Stimulated activated CD4-positive, alpha-beta T cell treated with anti-CD3 and anti-CD28 coated beads, Interleukin-15, amount 100 ng/mL, for 24 hours (primary cell): ENCODE measurements around the gene GCNA.
"Not testable (repeated sequence)": the region's sequence is repeated elsewhere in the genome, so short reads cannot be mapped to it uniquely, and the experiment has no call there.

Experiments used
- DNase-seq: peaks from one replicate; pipeline ENCODE4 v3.0.0-alpha.2; 2020

The GCNA gene

GRCh38 chrX:71617742-71618141, 39.5 kb downstream of the GCNA start:
- no peak for DNase-seq

- peak; percentile 84 for DNase-seq
These were observed 40.1 kb downstream of the GCNA start, which contains the start of gene CXCR3 for GRCh38 chrX:71618303-71618721. Gene CXCR3 (minus strand): TSS chrX:71618511. CDS start chrX:71618449, 62 bp downstream.

DNA sequence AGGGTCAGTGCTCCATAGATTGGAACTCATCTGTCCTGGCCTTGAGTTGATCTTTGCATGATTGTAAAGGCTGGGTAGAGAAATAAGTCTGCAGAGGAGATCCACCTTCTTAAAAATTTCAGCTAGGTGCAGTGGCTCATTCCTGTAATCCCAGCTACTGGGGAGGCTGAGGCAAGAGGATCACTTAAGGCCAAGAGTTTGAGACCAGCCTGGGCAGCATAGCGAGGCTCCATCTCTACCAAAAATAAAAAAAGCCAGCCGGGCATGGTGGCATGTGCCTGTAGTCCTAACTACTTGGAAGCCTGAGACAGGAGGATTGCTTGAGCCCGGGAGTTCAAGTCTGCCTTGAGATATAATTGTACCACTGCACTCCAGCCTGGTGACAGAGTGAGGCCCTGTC, 40.5 kb downstream of the GCNA start:
- no peak for DNase-seq

DNA sequence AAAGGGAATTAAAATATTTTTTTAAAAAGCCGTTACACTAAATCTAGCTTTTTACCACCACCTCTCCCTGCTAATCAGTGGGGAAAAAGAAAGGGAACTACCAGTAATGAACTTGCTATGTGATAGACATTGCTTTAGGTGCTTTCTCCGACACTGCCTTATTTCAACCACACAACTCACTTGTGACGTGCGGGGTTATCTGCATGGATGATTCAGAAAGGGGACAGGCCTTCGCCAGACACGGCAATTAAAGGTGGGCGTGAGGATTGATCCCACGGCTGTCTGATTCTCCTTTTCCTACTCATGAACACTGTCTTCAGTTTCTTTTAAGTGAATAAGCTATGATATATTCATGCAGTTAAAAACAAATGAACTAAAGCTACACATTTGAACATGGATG, 41.0 kb downstream of the GCNA start:
- peak; percentile 80 for DNase-seq

DNA sequence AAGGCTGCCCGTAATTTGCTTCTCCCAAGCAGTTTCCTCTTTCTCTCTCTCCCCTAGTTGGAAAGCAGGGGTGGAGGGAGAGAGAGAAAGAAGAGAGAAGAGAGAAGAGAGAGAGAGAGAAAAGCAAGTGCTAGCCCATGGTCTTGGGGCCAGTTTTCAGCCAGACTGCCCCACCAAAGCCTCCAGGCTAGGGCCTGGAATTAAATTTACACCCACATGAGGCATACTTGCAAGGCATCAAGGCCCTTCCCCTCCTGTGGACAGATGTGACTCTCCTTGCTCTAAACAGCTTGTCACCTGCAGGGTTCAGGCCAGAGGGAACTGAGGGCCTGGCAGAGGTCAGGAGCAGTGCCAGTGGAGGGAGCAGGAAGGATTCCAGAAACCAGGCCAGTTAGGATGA, 41.7 kb downstream of the GCNA start:
- DNase-seq: no peak

GRCh38 chrX:71621603-71622002, 43.4 kb downstream of the GCNA start:
- no peak for DNase-seq

DNA sequence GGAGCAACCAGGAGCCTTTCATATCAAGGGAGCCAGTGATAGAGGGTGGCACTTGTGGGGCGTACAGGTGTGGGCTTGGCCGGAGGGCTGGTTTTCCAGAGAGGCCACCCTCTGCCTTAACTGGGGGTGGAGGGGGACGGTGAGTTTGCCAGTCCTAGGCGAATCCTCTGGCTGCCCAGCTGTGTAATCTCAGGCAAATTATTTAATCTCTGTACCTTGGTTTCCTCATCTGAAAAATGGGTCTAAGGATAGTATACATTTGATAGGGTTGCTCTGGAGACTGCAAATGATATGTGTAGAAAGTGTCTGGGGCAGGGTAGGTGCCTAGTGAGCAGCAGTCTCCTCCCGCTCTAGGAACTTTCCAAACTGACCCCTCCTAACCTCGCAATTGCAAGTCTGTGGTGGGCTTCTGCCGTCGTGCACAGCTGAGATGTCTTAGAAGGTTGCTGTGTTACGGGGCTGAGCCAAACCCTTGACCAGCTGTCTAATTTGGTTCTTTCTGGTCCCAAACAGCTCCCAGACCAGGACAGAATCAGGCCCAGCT, 43.9 kb downstream of the GCNA start:
- no peak for DNase-seq

GRCh38 chrX:71622576-71623450, 44.6 kb downstream of the GCNA start:
- DNase-seq: peak; percentile 74

DNA sequence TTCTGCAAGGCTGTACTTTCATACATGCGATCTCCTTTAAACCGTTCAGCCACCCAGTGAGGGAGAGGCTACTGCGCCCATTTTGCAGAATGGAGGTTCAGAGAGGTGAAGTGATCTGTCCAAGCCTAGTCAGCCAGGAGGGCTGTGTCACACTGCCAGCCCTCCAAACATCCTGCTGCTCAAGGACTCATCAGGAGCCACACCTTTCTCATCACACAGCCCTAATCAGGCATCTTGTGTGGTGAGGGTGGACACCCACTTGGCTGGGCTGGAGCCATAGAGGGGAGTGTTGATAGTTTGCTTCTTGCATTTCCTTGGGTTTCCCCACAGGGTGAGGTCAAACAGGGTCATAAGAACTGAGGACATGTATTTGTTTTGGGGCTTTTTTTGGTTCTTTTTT, 45.5 kb downstream of the GCNA start:
- DNase-seq: no peak

GRCh38 chrX:71625471-71625870, 47.2 kb downstream of the GCNA start:
- no peak for DNase-seq

DNA sequence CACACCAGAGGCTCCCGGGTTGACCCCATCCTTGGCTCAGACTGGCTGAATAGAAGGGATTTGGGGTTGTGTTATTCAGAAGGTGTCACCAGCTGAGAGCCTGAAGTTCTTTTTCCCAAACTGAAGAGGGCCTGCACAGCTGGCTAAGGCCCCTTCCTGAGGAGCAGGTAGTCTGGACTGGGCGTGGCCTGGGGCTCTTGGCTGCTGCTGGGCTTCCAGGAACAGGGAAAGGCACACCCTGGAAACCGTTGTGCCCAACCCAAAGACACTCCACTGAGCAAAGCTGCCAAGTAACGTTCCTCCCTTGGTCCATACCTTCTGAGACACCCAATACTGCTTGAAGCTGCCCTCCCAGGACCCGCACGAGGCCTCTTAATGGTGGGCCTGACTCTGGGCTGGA, 48.3 kb downstream of the GCNA start:
- DNase-seq: no peak

GRCh38 chrX:71627588-71628404, 49.6 kb downstream of the GCNA start:
- no peak for DNase-seq

- DNase-seq: no peak
These were observed 51.2 kb downstream of the GCNA start for GRCh38 chrX:71629467-71629866.

- no peak for DNase-seq
These were observed 54.9 kb downstream of the GCNA start for GRCh38 chrX:71632923-71633657.

GRCh38 chrX:71634366-71634765, 56.1 kb downstream of the GCNA start:
- no peak for DNase-seq

DNA sequence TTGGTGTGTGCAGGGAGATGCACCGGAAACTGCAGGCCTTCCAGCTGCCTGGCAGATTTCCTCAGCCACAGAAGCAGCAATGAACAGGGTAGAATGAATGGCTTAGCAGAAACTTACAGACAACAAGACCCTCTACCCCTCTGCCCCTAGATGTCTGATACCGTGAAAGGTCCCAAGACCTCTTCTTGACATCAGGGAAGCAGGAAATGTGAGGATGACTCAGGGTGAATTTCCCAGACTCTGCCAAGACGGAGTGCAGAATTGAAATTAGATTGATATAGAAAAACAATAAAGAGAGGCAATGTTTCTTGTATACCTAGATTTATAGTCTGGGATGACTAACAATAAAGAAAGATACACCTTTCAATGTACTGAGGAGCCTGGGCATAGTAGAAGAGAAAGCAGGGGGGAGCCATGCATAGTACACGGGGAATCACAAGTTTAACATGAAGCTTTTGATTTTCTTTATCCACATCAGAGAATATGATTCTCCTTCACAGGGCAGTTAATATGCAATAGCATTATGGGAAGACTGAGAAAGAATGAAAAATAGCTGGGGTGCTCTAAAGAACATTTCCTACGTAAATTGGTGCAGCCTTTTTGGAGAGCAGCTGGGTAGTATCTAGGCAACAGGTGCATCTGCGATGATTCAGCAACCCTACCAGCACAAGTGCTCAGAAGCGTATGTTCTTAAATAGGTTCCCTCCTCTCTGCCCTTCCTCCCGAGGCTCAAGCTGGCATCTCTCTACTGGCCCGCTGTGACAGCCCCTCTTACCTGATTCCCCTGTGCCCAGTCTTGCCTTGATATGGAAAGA, 58.4 kb downstream of the GCNA start:
- DNase-seq: no peak

DNA sequence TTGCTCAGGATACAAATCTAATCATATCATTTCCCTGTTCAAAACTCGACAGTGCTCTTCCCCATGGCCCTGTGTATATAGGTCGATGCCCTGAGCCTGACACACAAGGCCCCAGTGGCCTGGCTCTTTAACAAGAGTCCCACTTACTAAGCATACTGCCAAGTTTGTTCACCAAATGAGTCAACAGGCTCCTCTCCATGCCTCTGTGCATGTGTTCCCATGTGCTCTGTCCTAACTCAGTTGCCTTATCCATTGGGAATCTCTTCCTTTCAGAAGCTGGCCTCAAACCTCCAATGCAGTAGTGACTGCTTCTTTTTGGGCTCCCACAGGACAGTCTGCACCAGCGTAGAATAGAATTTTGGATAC, 59.0 kb downstream of the GCNA start:
- DNase-seq: no peak

- no peak for DNase-seq
These were observed 59.6 kb downstream of the GCNA start for GRCh38 chrX:71637848-71638247.

- no peak for DNase-seq
These were observed 60.2 kb downstream of the GCNA start for GRCh38 chrX:71638409-71638808.

GRCh38 chrX:71640002-71640401, 61.8 kb downstream of the GCNA start:
- DNase-seq: no peak

GRCh38 chrX:71644406-71644805, 66.2 kb downstream of the GCNA start:
- not testable (repeated sequence) for DNase-seq

- DNase-seq: peak; percentile 28
These were observed 72.2 kb downstream of the GCNA start for GRCh38 chrX:71650333-71650969.
